Activated gamma-delta T cell treated with Interleukin-2 at 50 U/mL for 16 hours (primary cell): ENCODE results near the gene CENPA.

Experiments used
- DNase-seq: peaks from one replicate; pipeline ENCODE4 v3.0.0-alpha.2; 2020

Gene CENPA

GRCh38 chr2:26763019-26763418, 22.8 kb upstream of the CENPA start:
- no peak for DNase-seq

GRCh38 chr2:26764078-26764887, 21.6 kb upstream of the CENPA start, which contains the start of gene SLC35F6:
Gene SLC35F6 (plus strand): TSS chr2:26764284. CDS start chr2:26764350, 66 bp downstream.
- DNase-seq = peak; percentile 83

- no peak for DNase-seq
These were observed 20.9 kb upstream of the CENPA start for GRCh38 chr2:26764906-26765305.

- no peak for DNase-seq
These were observed 20.2 kb upstream of the CENPA start for GRCh38 chr2:26765475-26766200.

- no peak for DNase-seq
These were observed 18.7 kb upstream of the CENPA start for GRCh38 chr2:26767129-26767528.

- no peak for DNase-seq
These were observed 17.9 kb upstream of the CENPA start for GRCh38 chr2:26767894-26768487.

- DNase-seq = no peak
These were observed 17.1 kb upstream of the CENPA start for GRCh38 chr2:26768759-26769088.

GRCh38 chr2:26769089-26769761, 16.6 kb upstream of the CENPA start:
- DNase-seq = no peak

- no peak for DNase-seq
These were observed 14.8 kb upstream of the CENPA start for GRCh38 chr2:26770986-26771586.

GRCh38 chr2:26772064-26773001, 13.5 kb upstream of the CENPA start:
- peak; percentile 24 for DNase-seq

GRCh38 chr2:26776195-26776800, 9.6 kb upstream of the CENPA start:
- DNase-seq = no peak

- no peak for DNase-seq
These were observed 7.8 kb upstream of the CENPA start for GRCh38 chr2:26778098-26778497.

GRCh38 chr2:26778507-26778906, 7.3 kb upstream of the CENPA start:
- no peak for DNase-seq

GRCh38 chr2:26780203-26780760, 5.6 kb upstream of the CENPA start:
- DNase-seq = no peak

GRCh38 chr2:26782876-26783704, 2.8 kb upstream of the CENPA start:
- DNase-seq = no peak

- no peak for DNase-seq
These were observed 1.2 kb upstream of the CENPA start for GRCh38 chr2:26784570-26785234.

- no peak for DNase-seq
These were observed 562 bp downstream of the CENPA start for GRCh38 chr2:26786207-26787028.

- no peak for DNase-seq
These were observed 6.9 kb downstream of the CENPA start for GRCh38 chr2:26792720-26793119.

GRCh38 chr2:26793518-26793917, 7.7 kb downstream of the CENPA start:
- DNase-seq = no peak
